Breast epithelium (tissue), 3 donors: ENCODE measurements around the gene C1QTNF9B.

Experiments used
- CTCF ChIP-seq, 3 donors: fragments of 450-650 bp; IDR thresholded peaks; one replicate each; pipeline ENCODE4 v1.5.1; 2016 to 2017; ENCODE audit warnings: antibody characterized with exemption in 3 of 3, mild to moderate bottlenecking in 3 of 3, moderate library complexity in 3 of 3
- POLR2AphosphoS5 ChIP-seq, 3 donors: sonication (generic); formaldehyde crosslinking; IDR thresholded peaks; one replicate each; pipeline ENCODE4 v1.6.1; 2017; ENCODE audit warnings: antibody characterized with exemption in 3 of 3

GRCh38 chr13:23855360-23855759, 41.9 kb downstream of the C1QTNF9B start:
- TF ChIP-seq CTCF (IDR thresholded peaks at IDR 0.05) (no peak), POLR2AphosphoS5 (IDR thresholded peaks at IDR 0.05) (no peak)
